Measurements from ENCODE around the gene HOXA1. TPM values are rescaled to one million over a fixed set of nuclear protein-coding genes. Genes with fewer than 3 reads are reported as not detected.

The HOXA1 gene
- total RNA-seq, 2 donors from 2014 or later, result 0.12 to 0.26 TPM

GRCh38 chr7:27109466-27110185 is 13.8 kb upstream of the HOXA1 start:
- ATAC-seq (no peak), DNase-seq (no peak)
- intact Hi-C loops (cut with DNase I), result no loop called here

DNA sequence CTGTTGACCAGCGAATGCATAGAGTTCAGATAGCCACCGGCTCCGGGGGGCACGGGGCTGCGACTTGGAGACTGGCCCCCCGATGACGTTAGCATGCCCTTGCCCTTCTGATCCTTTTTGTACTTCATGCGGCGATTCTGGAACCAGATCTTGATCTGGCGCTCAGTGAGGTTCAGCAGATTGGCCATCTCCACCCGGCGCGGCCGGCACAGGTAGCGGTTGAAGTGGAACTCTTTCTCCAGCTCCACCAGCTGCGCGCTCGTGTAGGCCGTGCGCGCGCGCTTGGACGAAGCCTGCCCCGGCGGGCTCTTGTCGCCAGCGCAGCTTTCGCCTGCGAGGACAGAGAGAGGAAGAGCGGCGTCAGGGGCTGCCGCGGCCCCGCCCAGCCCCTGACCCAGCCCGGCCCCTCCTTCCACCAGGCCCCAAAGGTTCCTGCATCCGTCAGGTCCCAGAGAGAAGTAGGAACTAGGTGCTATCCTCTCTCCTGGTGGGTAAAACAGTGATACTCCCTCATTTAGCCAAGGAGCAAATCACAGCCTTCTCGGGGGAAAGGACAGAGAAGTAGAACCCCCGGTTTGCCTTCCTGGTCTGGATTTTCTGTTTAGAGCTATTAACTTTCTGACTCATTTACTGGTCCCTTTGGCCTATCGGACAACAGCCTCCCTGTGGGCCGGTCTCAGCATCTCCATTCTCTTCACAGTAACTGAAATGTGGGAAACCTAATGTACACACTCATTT is 12.8 kb upstream of the HOXA1 start:
- ATAC-seq, result peak; percentile 34 to 67
- no peak for DNase-seq
- intact Hi-C loops (cut with DNase I), result no loop called here

GRCh38 chr7:27107391-27108381 is 11.9 kb upstream of the HOXA1 start:
- no peak for DNase-seq
- ATAC-seq, result peak in 1 of 2 donors; percentile 12
- intact Hi-C loops (cut with DNase I), result no loop called here

GRCh38 chr7:27106901-27107240 is 11.1 kb upstream of the HOXA1 start:
- ATAC-seq (no peak), DNase-seq (no peak)
- intact Hi-C loops (cut with DNase I), result no loop called here

DNA sequence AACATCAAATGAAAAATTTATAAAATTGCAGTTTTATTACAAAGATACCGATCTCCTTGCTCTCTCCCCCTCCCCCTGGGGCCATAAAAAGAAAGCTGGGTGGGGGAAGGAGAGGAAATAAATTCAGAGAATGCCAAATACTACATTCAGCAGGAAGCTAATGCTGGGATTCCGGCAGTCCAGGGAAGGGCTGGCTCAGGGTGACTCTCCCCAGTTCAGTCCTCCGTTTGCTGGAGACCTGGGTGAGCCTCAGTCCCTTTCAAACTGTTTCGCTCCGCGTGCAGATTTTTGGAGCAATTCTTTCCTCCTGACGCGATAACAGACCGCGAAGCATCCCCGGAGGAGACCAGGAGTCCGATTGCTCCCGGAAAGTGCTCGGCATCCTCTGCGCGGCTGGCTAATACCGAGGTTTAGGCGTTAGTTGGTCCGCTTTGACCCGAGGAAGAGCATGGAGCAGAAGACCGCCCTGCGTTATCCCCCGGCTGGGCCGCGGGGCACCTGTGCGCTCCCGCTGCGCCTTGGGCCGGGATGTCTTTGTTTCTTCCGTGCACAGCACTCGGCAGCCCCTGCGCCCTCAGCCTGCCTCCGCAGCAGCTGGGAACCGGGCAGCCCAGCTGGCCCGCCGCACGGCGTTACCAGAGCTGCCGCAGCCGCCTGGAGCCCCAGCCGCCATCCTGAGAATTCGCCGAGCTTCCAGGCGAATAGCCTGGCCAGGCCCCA is 10.5 kb upstream of the HOXA1 start:
- DNase-seq (no peak), ATAC-seq (peak in 1 of 2 donors; percentile 27)
- intact Hi-C loops (cut with DNase I), result no loop called here

- DNase-seq (no peak), ATAC-seq (no peak)
- intact Hi-C loops (cut with DNase I), result no loop called here
Measured at GRCh38 chr7:27105301-27106031, 9.7 kb upstream of the HOXA1 start.

DNA sequence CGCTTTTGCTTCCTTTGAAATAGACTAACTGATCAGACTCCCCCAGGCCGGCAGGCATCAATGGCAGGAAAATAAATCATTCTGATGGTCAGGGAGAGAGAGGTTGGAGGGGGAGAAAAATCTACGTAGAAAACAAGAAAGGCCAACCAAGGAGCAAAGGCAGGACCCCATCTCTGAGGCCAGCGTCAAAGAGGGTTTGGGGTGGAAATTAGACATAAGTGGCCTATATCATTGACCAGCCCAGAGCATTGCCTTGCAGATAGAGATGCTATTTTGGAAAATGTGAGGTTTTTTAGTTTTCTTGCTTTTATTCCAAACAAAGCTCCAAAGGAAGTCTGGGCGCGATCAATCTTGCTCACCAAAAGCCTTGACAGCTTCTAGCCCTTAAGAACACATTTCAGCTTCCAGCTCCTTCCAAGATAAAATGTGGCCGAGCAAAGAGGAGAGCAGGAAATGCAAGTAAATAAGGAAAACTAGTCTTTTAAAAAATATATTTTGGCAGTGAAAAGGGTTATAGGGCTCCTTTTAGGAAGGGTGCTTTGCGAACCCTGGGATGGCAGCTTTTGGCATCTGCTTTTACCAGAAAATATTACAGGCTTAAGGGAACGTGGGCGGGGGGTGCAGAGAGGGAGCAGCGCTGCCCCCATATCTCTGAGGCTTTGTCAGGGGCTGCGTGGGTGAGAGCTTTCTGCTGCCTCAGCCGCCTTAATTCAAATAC is 8.7 kb upstream of the HOXA1 start:
- ATAC-seq, result no peak
- DNase-seq, result no peak
- intact Hi-C loops (cut with DNase I), result no loop called here

- ATAC-seq (no peak), DNase-seq (no peak)
- intact Hi-C loops (cut with DNase I), result no loop called here
Measured at GRCh38 chr7:27103489-27104226, 7.9 kb upstream of the HOXA1 start.

DNA sequence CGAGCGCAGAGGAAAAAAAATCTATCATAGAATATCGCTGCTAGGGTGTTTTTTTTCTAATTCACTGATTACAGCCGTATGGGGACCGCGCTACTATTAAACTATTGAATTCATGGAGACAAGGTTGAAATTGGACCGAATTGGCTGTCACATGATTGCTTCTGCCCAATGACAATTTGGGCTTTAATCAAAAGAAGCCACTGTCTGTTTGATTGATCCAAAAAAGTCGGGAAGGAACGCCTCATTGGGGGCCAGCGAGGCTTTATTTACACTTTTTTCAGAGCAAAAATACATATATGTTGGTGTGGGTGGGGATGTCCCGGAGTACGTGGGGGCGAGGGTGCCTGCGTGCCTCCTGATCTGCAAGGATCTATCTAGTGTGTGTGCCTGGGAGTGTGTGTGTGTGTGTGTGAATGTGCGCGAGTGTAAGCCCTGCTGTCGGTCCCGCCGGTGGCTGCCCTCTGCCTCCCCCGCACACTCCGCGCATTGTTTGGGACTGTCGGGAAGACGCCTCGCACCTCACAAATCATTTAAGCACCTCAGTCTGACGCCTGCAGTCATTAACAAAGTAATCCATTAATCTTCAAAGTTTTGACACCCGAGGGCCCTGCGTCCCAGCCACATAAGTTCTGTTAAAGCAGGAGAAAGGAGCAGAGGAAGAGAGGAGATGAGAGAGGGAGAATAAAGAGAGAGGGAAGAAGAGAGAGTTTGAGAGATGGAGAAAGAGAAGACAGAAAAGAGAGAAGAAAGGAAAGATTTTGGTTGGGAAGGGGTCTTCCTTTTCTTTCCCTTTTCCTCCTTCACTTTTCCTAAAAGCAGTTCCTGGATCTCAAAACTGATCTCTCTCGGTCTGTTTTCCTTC is 7.0 kb upstream of the HOXA1 start, which contains the start of gene HOXA2:
Gene HOXA2, minus strand, starts transcription at position 103 of the 862 bp plus-strand sequence. CDS start 183 bp downstream, outside the sequence.
- no peak for ATAC-seq
- no peak for DNase-seq
- intact Hi-C loops (cut with DNase I), result no loop called here

DNA sequence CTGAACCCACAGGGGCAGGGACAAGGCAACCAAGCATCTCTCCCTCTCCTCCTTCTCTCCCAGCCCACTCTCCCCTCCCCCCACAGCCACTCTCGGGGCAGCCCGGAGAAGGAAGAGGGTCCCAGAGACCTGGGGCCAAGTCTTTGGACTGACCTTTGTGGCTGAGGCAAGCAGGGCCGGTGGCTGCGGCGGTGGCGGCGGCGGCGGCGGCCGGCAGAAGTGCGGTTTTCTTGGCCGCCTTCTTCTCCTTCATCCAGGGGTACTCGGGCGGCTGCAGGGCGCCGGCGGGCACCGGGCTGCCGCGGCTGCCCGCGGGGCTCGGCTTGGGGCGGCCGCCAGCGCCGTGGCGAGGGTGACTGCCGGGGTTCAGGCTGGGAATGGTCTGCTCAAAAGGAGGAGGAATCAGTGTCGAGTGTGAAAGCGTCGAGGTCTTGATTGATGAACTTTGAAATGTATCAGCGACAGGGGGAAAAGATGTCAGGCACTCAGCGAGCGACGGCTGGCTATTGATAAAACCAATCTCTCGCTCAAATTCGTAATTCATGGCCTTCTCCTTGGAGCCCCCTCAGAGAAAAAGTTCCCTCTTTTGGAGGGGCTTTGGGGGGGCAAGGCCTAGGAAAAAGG is 6.3 kb upstream of the HOXA1 start:
- intact Hi-C loops (cut with DNase I), result no loop called here
- no peak for ATAC-seq

DNA sequence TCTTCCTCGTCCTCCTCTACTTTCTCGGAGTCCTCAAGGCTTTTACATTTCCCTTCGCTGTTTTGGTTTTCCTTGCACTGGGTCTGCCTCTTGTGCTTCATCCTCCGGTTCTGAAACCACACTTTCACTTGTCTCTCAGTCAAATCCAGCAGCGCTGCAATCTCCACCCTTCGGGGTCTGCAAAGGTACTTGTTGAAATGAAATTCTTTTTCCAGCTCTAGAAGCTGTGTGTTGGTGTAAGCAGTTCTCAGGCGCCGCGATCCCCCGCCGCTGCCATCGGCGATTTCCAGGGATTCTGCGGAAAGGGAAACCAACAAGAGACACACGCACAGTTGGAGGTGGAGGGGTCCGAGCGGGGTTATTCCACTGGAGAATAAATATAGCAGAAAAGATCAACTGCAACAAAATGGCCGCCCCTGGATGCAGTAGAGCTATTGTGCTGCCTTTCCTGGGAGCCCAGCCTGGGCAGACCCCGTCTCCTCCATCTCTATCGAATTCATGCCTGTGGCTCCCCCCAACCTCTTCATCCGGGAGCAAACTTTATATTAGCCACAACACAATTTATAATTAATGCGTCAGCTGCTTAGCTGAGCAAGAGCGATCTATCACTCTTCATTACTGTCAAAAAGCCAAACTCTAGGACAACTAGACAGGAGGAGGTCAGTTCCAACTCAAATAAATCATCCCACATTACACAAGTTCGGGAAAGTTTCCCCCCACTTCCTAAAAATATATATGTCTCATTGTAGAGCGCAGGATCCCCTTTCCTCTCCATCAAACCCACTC is 5.6 kb upstream of the HOXA1 start:
- DNase-seq, result no peak
- intact Hi-C loops (cut with DNase I), result no loop called here
- ATAC-seq, result no peak

More for the DNA sequence above, 6.3 kb upstream of the HOXA1 start:
- no peak for DNase-seq

DNA sequence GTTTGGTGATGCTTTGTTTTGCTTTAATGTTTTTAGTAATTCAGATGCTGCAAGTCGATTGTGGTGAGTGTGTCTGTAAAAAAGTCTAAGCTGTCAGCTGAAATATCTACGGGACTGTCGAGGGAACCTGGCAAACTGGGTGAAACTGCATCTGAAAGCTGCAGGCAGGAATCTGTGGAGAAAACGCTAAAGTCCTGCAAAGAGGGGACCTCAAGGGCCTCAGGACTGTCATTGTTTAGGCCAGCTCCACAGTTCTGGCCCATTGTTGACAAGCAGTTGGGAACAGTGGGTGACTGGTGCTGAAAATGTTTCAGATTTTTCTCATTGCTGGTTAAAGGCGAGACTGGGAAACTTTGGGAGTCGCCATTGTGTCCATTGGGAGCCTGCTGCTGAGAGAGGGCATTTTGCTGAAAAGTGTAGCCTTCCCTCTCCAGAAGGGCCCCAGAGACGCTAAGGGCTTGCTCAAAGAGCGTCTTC is 4.9 kb upstream of the HOXA1 start:
- no peak for ATAC-seq
- intact Hi-C loops (cut with DNase I), result no loop called here

DNA sequence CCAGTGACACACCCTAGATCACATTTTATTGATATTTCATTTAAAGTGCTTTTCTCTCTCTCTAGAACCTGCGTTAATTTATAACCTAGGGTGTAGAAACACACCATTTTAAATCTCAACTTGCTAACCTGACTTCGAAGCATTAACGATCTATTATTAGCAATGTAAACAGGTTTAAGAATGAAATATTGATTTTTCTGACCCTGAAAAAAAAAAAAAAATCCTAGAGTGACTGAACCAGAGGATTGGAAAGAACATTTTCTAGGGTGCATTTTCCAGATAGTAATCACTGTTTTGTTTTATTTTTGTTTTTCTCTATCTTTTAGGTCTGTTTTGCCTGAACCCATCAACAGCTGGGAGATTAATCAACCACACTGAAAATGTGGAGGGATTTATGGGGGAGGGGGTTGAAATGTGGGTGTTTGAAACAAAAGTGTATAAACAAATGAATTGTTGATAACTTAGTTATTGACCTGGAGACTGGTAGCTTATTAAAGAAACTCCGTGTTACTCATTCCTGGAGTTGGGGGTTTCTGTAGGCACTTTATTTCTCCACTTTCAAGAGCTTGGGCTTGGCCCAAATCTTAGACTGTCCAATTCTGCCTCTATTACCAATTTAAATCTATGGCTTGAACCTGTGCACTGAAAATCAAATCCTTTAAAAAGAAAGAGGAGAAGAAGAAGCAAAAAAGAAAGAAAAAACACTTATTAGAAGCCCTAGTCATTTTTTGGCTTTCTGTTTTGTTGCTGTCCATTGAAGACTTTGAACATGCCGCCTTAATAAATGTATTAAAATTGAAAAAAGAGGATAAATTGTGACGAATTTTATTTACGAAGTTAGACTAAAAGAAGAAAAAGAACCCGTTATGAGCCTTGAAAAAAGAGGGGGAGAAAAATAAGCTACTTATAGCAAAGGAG is 3.9 kb upstream of the HOXA1 start:
- ATAC-seq (no peak), DNase-seq (no peak)
- intact Hi-C loops (cut with DNase I), result no loop called here

More for the DNA sequence above, 4.9 kb upstream of the HOXA1 start:
- no peak for DNase-seq
